Measurements from ENCODE around the gene DQX1.

DNA sequence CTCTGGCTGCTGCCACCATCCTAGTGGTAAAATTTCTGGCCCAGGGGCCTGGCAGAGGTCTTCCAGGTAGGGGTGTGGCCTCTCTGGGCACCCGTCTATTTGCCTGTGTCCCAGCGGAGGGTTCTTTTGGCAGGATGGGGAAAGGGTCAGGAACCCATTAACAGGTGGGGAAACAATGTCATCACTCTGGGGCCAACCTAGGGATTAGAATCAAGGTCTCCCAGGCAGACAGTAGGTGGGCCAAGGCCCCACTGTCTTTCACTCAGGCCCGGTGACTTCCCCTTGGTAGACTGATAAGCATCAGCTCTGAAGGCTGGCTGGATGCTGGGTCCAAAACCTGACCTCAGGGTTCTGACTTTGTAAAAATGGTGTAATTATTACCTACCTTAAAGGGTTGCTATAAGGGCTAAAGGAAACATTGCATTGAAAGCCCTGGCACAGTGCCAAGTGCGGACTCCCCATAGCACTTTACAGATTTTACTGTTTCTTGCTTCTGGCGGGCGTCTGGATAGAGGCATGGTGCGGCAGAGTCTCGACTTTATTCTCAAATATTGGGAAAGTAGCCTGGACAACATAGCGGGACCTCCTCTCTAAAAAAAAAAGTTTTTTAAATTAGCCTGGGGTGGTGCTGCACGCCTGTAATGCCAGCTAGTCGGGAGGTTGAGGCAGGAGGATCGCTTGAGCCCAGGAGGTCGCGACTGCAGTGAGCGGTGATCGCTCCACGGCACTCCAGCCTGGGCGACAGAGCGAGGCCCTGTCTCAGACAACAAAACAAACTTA is 28.8 kb downstream of the DQX1 start:
- no peak for TF ChIP-seq CTCF (IDR thresholded peaks at IDR 0.05)
- no peak for TF ChIP-seq POLR2AphosphoS5 (IDR thresholded peaks at IDR 0.05; ENCODE audit: insufficient read depth in 1 of 2, low read depth in 1 of 2)
- TF ChIP-seq POLR2A (IDR thresholded peaks at IDR 0.05), result no peak
